ENCODE measurements around the gene L1CAM. TPM values are rescaled to one million over a fixed set of nuclear protein-coding genes. Genes with fewer than 3 reads are reported as not detected.
A peak's percentile ranks its signal among the peaks of the same experiment; 100 is the strongest.

The L1CAM gene
- total RNA-seq, 1 donor from 2014 or later = 0.49 TPM

- Mint-ChIP-seq H3K9me3 (peaks cover 4% of the 10 kb centered on the region), H3K36me3 (no peaks in the 10 kb centered on the region), H3K27me3 (ENCODE audit: insufficient read depth, low read depth) (no peaks in the 10 kb centered on the region), H3K27ac (no peak overlapping the region), H3K4me1 (peaks cover 16% of the 10 kb centered on the region), H3K4me3 (no peak overlapping the region)
- no peak overlapping the region for H2AFZ ChIP-seq (replicated peaks)
- TF ChIP-seq EZH2 (IDR thresholded peaks at IDR 0.05) (no peak), EZH2phosphoT487 (IDR thresholded peaks at IDR 0.05) (no peak), CTCF (IDR thresholded peaks at IDR 0.05) (no peak)
- no peak overlapping the region for H3K27ac ChIP-seq
- no peaks in the 10 kb centered on the region for H3K36me3 ChIP-seq
- H3K9me3 ChIP-seq (ENCODE audit: low read depth) = no peaks in the 10 kb centered on the region
- peak; percentile 44 for DNase-seq (ENCODE audit: low spot score)
- H3K4me2 ChIP-seq = no peak overlapping the region
- peaks cover 83% of the 10 kb centered on the region for H3K27me3 ChIP-seq
- no peaks in the 10 kb centered on the region for H3K79me2 ChIP-seq (ENCODE audit: low read depth)
- no peak overlapping the region for H3K4me3 ChIP-seq
- no peaks in the 10 kb centered on the region for H4K20me1 ChIP-seq (ENCODE audit: low read depth)
- no peak overlapping the region for H3K9ac ChIP-seq
- H3K4me1 ChIP-seq = peaks cover 7% of the 10 kb centered on the region
- H3F3A ChIP-seq (ENCODE audit: low read depth) = peaks cover 16% of the 10 kb centered on the region
Observed at GRCh38 chrX:153848325-153848724, 37.6 kb downstream of the L1CAM start.

GRCh38 chrX:153845842-153846241, 40.1 kb downstream of the L1CAM start:
- Histone ChIP-seq H2AFZ (replicated peaks) (no peak overlapping the region), H3K27me3 (peaks cover 76% of the 10 kb centered on the region), H3K4me3 (no peak overlapping the region), H3K4me2 (no peak overlapping the region), H4K20me1 (ENCODE audit: low read depth) (no peaks in the 10 kb centered on the region), H3F3A (ENCODE audit: low read depth) (peaks cover 16% of the 10 kb centered on the region), H3K36me3 (no peaks in the 10 kb centered on the region), H3K9me3 (ENCODE audit: low read depth) (no peaks in the 10 kb centered on the region), H3K27ac (no peak overlapping the region), H3K9ac (no peak overlapping the region), H3K4me1 (peaks cover 7% of the 10 kb centered on the region), H3K79me2 (ENCODE audit: low read depth) (no peaks in the 10 kb centered on the region)
- Mint-ChIP-seq H3K4me1 (peaks cover 19% of the 10 kb centered on the region), H3K27me3 (ENCODE audit: insufficient read depth, low read depth) (no peaks in the 10 kb centered on the region), H3K4me3 (no peak overlapping the region), H3K36me3 (no peaks in the 10 kb centered on the region), H3K27ac (no peak overlapping the region), H3K9me3 (peaks cover 10% of the 10 kb centered on the region)
- no peak for TF ChIP-seq EZH2phosphoT487 (IDR thresholded peaks at IDR 0.05)
- no peak for TF ChIP-seq EZH2 (IDR thresholded peaks at IDR 0.05)
- no peak for TF ChIP-seq CTCF (IDR thresholded peaks at IDR 0.05)
- no peak for DNase-seq (ENCODE audit: low spot score)

- H3K4me1 ChIP-seq = peaks cover 7% of the 10 kb centered on the region
- no peak overlapping the region for H2AFZ ChIP-seq (replicated peaks)
- H3K4me3 ChIP-seq = no peak overlapping the region
- no peaks in the 10 kb centered on the region for H4K20me1 ChIP-seq (ENCODE audit: low read depth)
- H3K79me2 ChIP-seq (ENCODE audit: low read depth) = no peaks in the 10 kb centered on the region
- TF ChIP-seq EZH2 (IDR thresholded peaks at IDR 0.05) (no peak), EZH2phosphoT487 (IDR thresholded peaks at IDR 0.05) (no peak), CTCF (IDR thresholded peaks at IDR 0.05) (no peak)
- H3K27ac ChIP-seq = no peak overlapping the region
- H3K9me3 ChIP-seq (ENCODE audit: low read depth) = no peaks in the 10 kb centered on the region
- H3K9me3 Mint-ChIP-seq = peaks cover 7% of the 10 kb centered on the region
- peaks cover 74% of the 10 kb centered on the region for H3K27me3 ChIP-seq
- H3K9ac ChIP-seq = no peak overlapping the region
- H3K36me3 Mint-ChIP-seq = no peaks in the 10 kb centered on the region
- no peaks in the 10 kb centered on the region for H3K27me3 Mint-ChIP-seq (ENCODE audit: insufficient read depth, low read depth)
- peak overlapping the region; percentile 53 for H3K4me3 Mint-ChIP-seq
- no peaks in the 10 kb centered on the region for H3K36me3 ChIP-seq
- peaks cover 19% of the 10 kb centered on the region for H3K4me1 Mint-ChIP-seq
- no peak overlapping the region for H3K4me2 ChIP-seq
- no peak overlapping the region for H3K27ac Mint-ChIP-seq
- DNase-seq (ENCODE audit: low spot score) = no peak
- H3F3A ChIP-seq (ENCODE audit: low read depth) = peaks cover 16% of the 10 kb centered on the region
Observed at GRCh38 chrX:153845195-153845594, 40.8 kb downstream of the L1CAM start.

Data from neural progenitor cell (in vitro differentiated cells).